ENCODE data around the gene KCNJ11.

KCNJ11 gene

DNA sequence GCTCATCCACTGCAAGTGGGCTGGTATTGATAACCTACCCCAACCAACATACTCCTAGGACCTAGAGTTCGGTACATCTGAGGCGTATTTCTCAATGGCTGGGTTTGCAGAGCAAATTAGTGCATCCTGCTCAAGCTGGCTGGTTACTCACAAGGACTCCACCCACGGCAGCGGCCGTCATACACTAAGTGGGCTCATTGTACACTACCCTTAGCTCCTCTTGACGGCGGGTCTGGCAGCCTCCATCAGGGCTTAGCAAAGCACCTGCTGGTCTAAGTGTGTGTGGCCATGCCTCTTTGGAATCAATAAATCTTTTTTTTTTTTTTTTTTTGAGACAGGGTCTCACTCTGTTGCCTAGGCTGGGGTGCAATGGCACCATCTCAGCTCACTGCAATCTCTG, 20.2 kb upstream of the KCNJ11 start:
- no peak for DNase-seq (ENCODE audit: low read depth in 1 of 2, low spot score in 1 of 2)

DNA sequence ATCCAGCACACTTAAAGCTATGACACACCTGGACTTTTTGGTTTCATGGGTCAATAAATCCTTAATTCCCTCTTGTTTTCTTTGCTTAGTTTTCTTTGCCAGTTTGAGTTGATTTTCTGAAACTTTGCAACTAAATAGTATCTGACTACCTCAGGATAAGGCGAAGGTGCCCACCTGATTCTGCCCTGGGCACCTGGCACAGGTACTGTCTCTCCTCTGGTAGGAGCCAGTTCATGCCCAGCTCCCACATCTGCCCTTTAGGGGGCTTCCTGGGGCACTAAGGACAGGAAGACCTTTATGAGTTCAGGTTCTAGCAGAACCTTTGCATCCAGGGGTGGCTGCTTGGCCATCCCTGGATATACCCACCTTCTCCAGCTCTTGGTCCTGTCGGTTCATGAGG, 19.6 kb upstream of the KCNJ11 start:
- DNase-seq (ENCODE audit: low read depth in 1 of 2, low spot score in 1 of 2), result no peak

GRCh38 chr11:17407575-17407974, 19.1 kb upstream of the KCNJ11 start:
- DNase-seq (ENCODE audit: low read depth in 1 of 2, low spot score in 1 of 2), result no peak

DNA sequence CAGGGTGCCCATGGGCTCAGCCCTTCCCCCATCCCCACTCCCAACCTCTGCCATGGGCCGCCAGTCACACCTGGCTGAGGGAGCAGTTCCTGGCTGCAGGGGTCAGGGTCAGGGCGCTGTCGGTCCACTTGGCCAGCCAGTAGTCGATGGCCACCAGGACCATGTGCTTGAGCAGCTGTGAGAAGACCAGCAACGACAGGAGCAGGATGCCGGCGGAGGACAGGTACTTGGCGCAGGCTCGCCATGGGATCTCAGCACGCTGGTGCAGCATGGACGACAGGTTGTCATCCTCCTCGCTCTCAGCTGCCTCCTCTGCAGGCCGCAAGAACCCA, 18.3 kb upstream of the KCNJ11 start:
- no peak for DNase-seq (ENCODE audit: low read depth in 1 of 2, low spot score in 1 of 2)

DNA sequence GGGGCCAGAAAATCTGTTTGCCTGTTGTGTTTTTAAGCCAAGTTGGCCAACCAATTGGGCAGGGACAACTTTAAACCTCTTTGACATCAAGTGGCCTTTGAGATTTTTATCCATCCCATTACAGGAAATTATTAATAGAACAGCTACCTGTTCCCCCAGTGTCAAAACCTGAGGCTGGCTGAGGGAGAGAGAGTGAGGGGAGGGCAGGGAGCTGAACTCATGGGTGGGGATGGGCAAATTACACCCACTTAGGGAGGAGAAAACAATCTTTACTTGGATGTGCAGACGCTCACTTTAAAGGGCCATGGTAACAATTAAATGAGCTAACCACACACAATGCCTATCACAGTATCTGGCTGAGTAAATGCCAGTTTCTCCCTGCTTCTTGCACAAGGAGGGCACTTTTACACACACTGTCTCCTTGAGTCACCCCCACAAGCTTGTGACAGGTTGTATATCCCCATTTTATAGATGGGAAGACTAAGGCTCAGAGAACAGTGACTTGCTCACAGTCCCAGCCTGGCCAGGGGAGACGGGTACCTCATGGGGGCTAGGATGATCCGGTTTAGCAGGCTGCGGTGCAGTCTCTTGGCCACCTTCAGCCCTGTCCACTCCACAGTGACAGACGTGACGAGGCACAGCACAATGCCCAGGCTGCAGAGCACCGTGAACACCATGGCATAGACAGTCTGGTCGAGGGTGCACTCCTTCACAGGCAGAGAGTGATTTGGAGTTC, 17.8 kb upstream of the KCNJ11 start:
- no peak for DNase-seq (ENCODE audit: low read depth in 1 of 2, low spot score in 1 of 2)

GRCh38 chr11:17405232-17406005, 17.0 kb upstream of the KCNJ11 start:
- no peak for DNase-seq (ENCODE audit: low read depth in 1 of 2, low spot score in 1 of 2)

DNA sequence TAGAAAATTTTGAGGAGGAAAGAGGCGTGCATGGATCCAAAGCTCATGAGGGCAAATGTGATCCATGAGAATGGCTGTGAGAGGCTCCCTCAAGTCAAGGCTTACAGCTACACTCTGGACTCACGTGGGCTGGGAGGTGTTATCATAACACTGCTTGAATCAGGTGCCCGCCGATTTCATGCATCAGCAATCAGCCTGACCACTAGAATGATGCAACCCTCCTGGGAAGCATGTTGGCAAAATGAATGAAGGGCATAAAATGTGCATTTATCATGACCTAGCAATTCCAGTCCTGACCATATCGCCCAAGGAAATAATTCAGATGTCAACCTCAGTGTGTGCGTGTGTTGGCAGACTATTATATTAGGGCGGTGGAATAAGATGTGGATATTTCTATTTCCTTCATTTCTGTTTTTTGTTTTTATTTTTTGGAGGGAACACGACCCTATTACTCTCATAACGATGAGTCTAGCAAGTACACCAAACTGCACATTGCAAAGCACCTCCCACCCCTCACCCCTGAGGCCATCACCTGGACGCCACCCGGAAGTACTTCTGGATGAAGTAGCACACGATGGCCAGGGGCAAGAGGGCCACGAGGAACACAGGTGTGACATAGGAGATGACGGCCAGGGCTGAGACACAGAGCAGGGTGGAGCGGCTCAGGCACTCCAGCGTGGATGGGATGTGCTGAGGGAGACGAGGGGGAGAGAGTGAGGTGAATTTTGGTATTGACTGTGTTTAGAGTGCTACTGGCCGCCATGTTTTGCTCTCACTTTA, 15.7 kb upstream of the KCNJ11 start:
- DNase-seq (ENCODE audit: low read depth in 1 of 2, low spot score in 1 of 2), result no peak

DNA sequence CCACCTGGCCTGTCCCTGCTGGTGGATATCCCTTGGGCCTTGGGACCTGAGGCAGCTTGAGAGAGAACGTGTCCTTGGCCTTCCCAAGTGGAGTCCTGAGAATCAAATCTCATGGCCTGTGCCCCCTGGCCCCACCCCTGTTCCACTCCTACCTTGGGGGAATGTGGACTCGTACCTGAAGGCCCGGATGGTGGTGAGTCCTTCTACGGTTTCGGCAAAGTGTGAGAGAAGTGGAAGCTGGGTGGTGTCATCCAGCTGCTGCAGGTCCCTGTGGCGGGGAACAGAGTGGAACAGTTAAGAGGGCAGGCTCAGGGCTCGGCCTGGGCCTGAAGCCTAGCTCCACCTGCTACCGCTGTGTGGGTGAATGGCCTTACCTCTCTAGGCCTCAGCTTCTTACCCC, 14.0 kb upstream of the KCNJ11 start:
- no peak for DNase-seq (ENCODE audit: low read depth in 1 of 2, low spot score in 1 of 2)

GRCh38 chr11:17401841-17402240, 13.4 kb upstream of the KCNJ11 start:
- no peak for DNase-seq (ENCODE audit: low read depth in 1 of 2, low spot score in 1 of 2)

DNA sequence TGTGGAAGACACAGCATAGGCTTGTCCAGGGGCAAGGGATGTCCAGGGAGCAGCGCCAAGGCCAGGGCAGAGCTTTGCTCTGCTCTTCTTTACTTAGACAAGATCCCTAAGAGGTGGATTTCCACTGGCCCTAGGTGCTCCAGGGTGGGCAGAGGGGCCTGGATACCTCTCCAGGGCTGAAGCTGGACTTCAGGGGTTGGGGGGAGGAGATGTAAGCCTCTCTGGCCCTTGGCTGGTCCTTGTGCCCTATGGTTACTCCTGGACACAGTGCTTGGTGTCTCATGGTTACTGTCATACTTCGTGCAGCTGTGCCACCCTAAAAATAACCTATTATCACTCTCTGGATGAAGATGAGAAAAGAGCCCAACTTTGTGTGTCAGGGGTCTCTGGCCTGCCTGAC, 12.9 kb upstream of the KCNJ11 start:
- DNase-seq (ENCODE audit: low read depth in 1 of 2, low spot score in 1 of 2), result no peak

DNA sequence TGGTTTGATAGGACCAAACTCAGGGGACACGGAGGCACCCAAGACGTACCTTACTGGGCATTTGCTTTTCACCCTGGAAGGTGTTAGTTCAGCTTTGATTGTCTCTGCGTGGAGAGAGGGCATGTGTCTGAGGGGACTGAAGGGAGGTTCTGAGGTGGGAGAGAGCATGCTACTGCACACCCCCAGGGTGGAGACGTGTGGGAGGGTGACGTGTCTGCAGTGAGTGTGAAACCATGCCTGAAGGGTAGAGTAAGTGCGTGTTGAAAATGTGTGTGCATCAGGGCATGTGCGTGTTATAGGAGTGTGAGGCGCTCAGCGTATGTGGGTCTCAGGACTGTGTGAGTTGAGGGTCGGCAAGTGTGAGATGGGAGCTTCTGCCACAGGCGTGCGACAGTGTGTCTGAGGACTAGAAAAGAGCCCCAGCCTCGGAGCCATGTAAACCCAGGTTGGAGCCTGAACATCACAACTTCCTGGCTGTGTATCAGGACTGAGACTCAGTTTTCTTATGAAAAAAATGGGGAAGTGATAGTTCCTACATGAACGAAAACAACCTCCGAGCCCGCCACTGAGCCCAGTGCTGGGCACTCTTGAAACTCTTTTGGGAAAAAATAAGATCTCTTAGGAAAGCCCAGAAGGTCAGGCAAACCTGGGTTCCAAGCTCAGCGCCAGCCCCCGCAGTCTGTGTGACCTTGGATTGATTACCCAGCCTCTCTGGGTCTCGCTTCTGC, 11.8 kb upstream of the KCNJ11 start:
- no peak for DNase-seq (ENCODE audit: low read depth in 1 of 2, low spot score in 1 of 2)

DNA sequence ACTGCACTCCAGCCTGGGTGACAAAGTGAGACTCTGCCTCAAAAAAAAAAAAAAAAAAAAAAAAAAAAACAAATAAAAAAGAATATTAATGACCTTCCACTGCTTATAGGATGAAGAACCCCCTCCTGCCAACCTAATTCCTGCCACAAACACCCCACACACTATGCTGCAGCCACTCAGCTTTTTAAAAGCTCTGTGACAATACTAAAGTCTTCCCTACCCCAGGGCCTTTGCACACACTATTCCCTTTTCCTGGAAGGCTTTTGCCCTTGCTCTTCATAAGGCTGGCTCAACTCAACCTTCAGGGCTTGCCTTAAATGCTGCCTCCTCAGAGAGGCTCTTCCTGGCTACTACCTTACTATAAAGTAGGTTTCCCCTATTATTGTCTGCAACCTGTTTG, 10.8 kb upstream of the KCNJ11 start:
- no peak for DNase-seq (ENCODE audit: low read depth in 1 of 2, low spot score in 1 of 2)

GRCh38 chr11:17397311-17398002, 9.0 kb upstream of the KCNJ11 start:
- DNase-seq (ENCODE audit: low read depth in 1 of 2, low spot score in 1 of 2), result no peak

- no peak for DNase-seq (ENCODE audit: low read depth in 1 of 2, low spot score in 1 of 2)
Observed at GRCh38 chr11:17396598-17397310, 8.3 kb upstream of the KCNJ11 start.

DNA sequence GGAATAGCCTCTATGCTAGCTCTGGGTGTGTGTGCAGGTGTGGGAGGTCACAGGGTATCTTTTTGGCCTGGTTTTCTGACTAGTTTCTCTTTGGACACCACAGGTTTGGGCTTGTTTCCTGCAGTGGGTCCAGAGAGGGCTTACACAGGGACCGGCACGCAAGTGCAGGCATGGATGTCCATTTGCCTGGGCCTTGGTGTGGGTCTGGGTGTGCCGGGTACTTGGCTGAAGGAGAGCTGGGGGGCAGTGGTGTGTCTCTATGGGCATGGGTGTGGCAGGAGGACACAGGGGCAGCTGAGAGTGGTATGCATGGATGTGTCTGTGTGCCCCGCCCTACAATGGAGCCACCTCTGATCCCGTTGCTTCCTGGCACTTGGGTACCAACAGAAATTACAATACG, 7.5 kb upstream of the KCNJ11 start:
- no peak for DNase-seq (ENCODE audit: low read depth in 1 of 2, low spot score in 1 of 2)

- no peak for DNase-seq (ENCODE audit: low read depth in 1 of 2, low spot score in 1 of 2)
Observed at GRCh38 chr11:17395554-17395961, 7.1 kb upstream of the KCNJ11 start.

- no peak for DNase-seq (ENCODE audit: low read depth in 1 of 2, low spot score in 1 of 2)
Observed at GRCh38 chr11:17394743-17395390, 6.4 kb upstream of the KCNJ11 start.

DNA sequence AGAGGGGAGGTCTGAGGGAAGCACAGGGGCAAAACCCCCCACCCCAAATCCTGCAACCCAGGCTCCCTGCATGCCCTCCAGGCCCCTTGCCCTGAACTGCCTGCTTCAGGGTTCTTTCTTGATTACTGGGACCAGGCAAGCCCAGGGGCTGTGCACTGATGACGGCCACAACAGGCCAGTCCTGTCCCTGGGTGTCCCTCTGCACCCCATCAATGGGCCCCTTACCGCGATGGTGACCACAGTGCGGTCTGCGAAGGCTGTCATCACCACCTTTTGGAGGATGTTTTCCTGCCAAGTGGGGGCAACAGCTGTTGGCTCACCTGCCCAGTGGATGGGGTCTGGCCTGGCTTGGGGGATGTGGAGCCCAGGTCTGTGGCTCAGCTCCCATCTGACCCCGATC, 5.0 kb upstream of the KCNJ11 start:
- no peak for DNase-seq (ENCODE audit: low read depth in 1 of 2, low spot score in 1 of 2)

- DNase-seq (ENCODE audit: low read depth in 1 of 2, low spot score in 1 of 2), result no peak
Observed at GRCh38 chr11:17392872-17393271, 4.4 kb upstream of the KCNJ11 start.
